H9 (cell line): Measurements from ENCODE around the gene PAOX. TPM values are rescaled to one million over a fixed set of nuclear protein-coding genes. Genes with fewer than 3 reads are reported as not detected.

ENCODE experiments used
- DNase-seq: peaks from one replicate; pipeline ENCODE4 v3.0.0-alpha.2; 2017
- H2AFZ ChIP-seq: one replicate; pipeline ENCODE4 v1.6.1; 2013; ENCODE audit warnings: mild to moderate bottlenecking, low read length, control low read depth, moderate library complexity
- H2AK5ac ChIP-seq: 2 replicates; pipeline ENCODE4 v1.6.1; 2013; ENCODE audit warnings: low read length, control low read depth, mixed read lengths; ENCODE audit not compliant: insufficient read length
- H2BK120ac ChIP-seq: one replicate; pipeline ENCODE4 v1.6.1; 2013; ENCODE audit warnings: low read depth, mild to moderate bottlenecking, low read length, control low read depth, inconsistent platforms; ENCODE audit not compliant: poor library complexity, severe bottlenecking
- H2BK12ac ChIP-seq: 2 replicates; pipeline ENCODE4 v1.6.1; 2013; ENCODE audit warnings: low read length, control low read depth, mixed read lengths, low read depth; ENCODE audit not compliant: insufficient read length
- H2BK15ac ChIP-seq: 2 replicates; pipeline ENCODE4 v1.6.1; 2013; ENCODE audit warnings: low read depth, low read length, control low read depth
- H2BK20ac ChIP-seq: one replicate; pipeline ENCODE4 v1.6.1; 2013; ENCODE audit warnings: low read depth, mild to moderate bottlenecking, low read length, control low read depth, inconsistent platforms; ENCODE audit not compliant: poor library complexity, severe bottlenecking
- H2BK5ac ChIP-seq: 2 replicates; pipeline ENCODE4 v1.6.1; 2013; ENCODE audit warnings: low read length, control low read depth, mixed read lengths; ENCODE audit not compliant: insufficient read length
- H3K14ac ChIP-seq: 2 replicates; pipeline ENCODE4 v1.6.1; 2013; ENCODE audit warnings: low read length, control low read depth; ENCODE audit not compliant: insufficient read depth
- H3K18ac ChIP-seq: 2 replicates; pipeline ENCODE4 v1.6.1; 2013; ENCODE audit warnings: low read depth, mild to moderate bottlenecking, mixed read lengths, low read length, control low read depth; ENCODE audit not compliant: insufficient read length
- H3K23ac ChIP-seq: 2 replicates; pipeline ENCODE4 v1.6.1; 2013; ENCODE audit warnings: low read length, control low read depth, mixed read lengths, low read depth; ENCODE audit not compliant: insufficient read length
- H3K23me2 ChIP-seq: 2 replicates; pipeline ENCODE4 v1.6.1; 2013; ENCODE audit warnings: low read depth, mild to moderate bottlenecking, mixed read lengths, low read length, control low read depth; ENCODE audit not compliant: insufficient read length, poor library complexity, severe bottlenecking
- H3K27ac ChIP-seq: 2 replicates; pipeline ENCODE4 v1.5.1; 2013; ENCODE audit warnings: low read length, control low read depth, mixed read lengths, low read depth; ENCODE audit not compliant: insufficient read length
- H3K27me3 ChIP-seq: 2 replicates; pipeline ENCODE4 v1.6.1; 2013; ENCODE audit warnings: low read length, control low read depth, inconsistent platforms; ENCODE audit not compliant: insufficient read depth
- H3K4ac ChIP-seq: 2 replicates; pipeline ENCODE4 v1.6.1; 2013; ENCODE audit warnings: low read depth, mild to moderate bottlenecking, control low read depth, inconsistent platforms, low read length, moderate library complexity
- H3K4me1 ChIP-seq: 2 replicates; pipeline ENCODE4 v1.6.1; 2013; ENCODE audit warnings: low read length, control low read depth, inconsistent platforms; ENCODE audit not compliant: insufficient read depth
- H3K4me2 ChIP-seq: 2 replicates; pipeline ENCODE4 v1.6.1; 2013; ENCODE audit warnings: low read length, control low read depth, mixed read lengths; ENCODE audit not compliant: insufficient read length, insufficient read depth
- H3K56ac ChIP-seq: 2 replicates; pipeline ENCODE4 v1.6.1; 2013; ENCODE audit warnings: low read depth, mild to moderate bottlenecking, mixed read lengths, low read length, control low read depth; ENCODE audit not compliant: insufficient read length
- H3K79me1 ChIP-seq: 2 replicates; pipeline ENCODE4 v1.6.1; 2013; ENCODE audit warnings: low read depth, mild to moderate bottlenecking, moderate library complexity, low read length, control low read depth, inconsistent platforms; ENCODE audit not compliant: insufficient read depth, poor library complexity, severe bottlenecking
- H3K79me2 ChIP-seq: 2 replicates; pipeline ENCODE4 v1.6.1; 2013; ENCODE audit warnings: low read length, control low read depth, inconsistent platforms; ENCODE audit not compliant: insufficient read depth
- H3K9ac ChIP-seq: 2 replicates; pipeline ENCODE4 v1.6.1; 2013; ENCODE audit warnings: low read length, control low read depth, mixed read lengths; ENCODE audit not compliant: insufficient read length; ENCODE audit errors: extremely low read depth
- H3K9me3 ChIP-seq: one replicate; pipeline ENCODE4 v1.6.1; 2013; ENCODE audit warnings: low read depth, low read length, inconsistent platforms; ENCODE audit not compliant: control insufficient read depth
- H3T11ph ChIP-seq: one replicate; pipeline ENCODE4 v1.6.1; 2013; ENCODE audit warnings: mild to moderate bottlenecking, low read length, control low read depth, inconsistent platforms
- H4K20me1 ChIP-seq: one replicate; pipeline ENCODE4 v1.6.1; 2013; ENCODE audit not compliant: control insufficient read depth, insufficient read length, insufficient read depth
- H4K5ac ChIP-seq: 2 replicates; pipeline ENCODE4 v1.6.1; 2013; ENCODE audit warnings: low read depth, mild to moderate bottlenecking, mixed read lengths, low read length, control low read depth; ENCODE audit not compliant: insufficient read length
- H4K8ac ChIP-seq: replicated peaks from 2 replicates; pipeline ENCODE4 v1.6.1; 2013; ENCODE audit warnings: low read length, control low read depth, mixed read lengths, low read depth; ENCODE audit not compliant: insufficient read length
- H4K91ac ChIP-seq: 2 replicates; pipeline ENCODE4 v1.6.1; 2013; ENCODE audit warnings: low read depth, mild to moderate bottlenecking, moderate library complexity, mixed read lengths, low read length, control low read depth; ENCODE audit not compliant: insufficient read length
- H3K27ac Mint-ChIP-seq, 3 experiments: 2 replicates in 2 of 3; 3 replicates in 1 of 3; pipeline ENCODE4 v1.8.0; 2020 to 2021; ENCODE audit warnings: mixed read lengths in 3 of 3, mild to moderate bottlenecking in 1 of 3, moderate library complexity in 1 of 3
- H3K27me3 Mint-ChIP-seq: 2 replicates; pipeline ENCODE4 v1.8.0; 2021; ENCODE audit warnings: low read depth, mild to moderate bottlenecking, moderate library complexity, mixed read lengths
- H3K36me3 Mint-ChIP-seq, 3 experiments: 2 replicates in 2 of 3; 3 replicates in 1 of 3; pipeline ENCODE4 v1.8.0; 2020 to 2021; ENCODE audit warnings: low read depth in 3 of 3, mixed read lengths in 3 of 3; ENCODE audit not compliant: insufficient read depth in 1 of 3
- H3K4me1 Mint-ChIP-seq, 2 experiments: 2 replicates each; pipeline ENCODE4 v1.8.0; 2020; ENCODE audit warnings: mixed read lengths in 2 of 2
- H3K4me3 Mint-ChIP-seq, 2 experiments: 2 replicates in 1 of 2; 3 replicates in 1 of 2; pipeline ENCODE4 v1.8.0; 2020 to 2021; ENCODE audit warnings: mild to moderate bottlenecking in 2 of 2, mixed read lengths in 2 of 2, moderate library complexity in 1 of 2
- H3K9me3 Mint-ChIP-seq, 2 experiments: 2 replicates in 1 of 2; 3 replicates in 1 of 2; pipeline ENCODE4 v1.8.0; 2020; ENCODE audit warnings: mild to moderate bottlenecking in 2 of 2, mixed read lengths in 2 of 2, moderate library complexity in 1 of 2
- WGBS: extraction: QIAGEN DNeasy Blood & Tissue Kit; methylation state at CpG from one replicate; pipeline ENCODE4 v1.1.7; 2013; ENCODE audit warnings: missing lambda C conversion rate, low lambda C conversion rate, mixed read lengths; ENCODE audit not compliant: insufficient read length; ENCODE audit errors: extremely low coverage; 5-methylcytosine and 5-hydroxymethylcytosine counted together
- total RNA-seq: library from RNA; stranded (reverse); gene quantifications from 2 replicates; pipeline ENCODE4 v1.2.1, GENCODE V29; 2021
- TF ChIP-seq, protein P1 (sequence below): fragments of 200-600 bp; sonication (generic); conservative IDR thresholded peaks from 3 replicates; pipeline ENCODE4 v1.8.0; 2021; ENCODE audit warnings: antibody characterized with exemption, mild to moderate bottlenecking

The PAOX gene
- total RNA-seq, 1 experiment from 2014 or later, result 5.6 TPM

DNA sequence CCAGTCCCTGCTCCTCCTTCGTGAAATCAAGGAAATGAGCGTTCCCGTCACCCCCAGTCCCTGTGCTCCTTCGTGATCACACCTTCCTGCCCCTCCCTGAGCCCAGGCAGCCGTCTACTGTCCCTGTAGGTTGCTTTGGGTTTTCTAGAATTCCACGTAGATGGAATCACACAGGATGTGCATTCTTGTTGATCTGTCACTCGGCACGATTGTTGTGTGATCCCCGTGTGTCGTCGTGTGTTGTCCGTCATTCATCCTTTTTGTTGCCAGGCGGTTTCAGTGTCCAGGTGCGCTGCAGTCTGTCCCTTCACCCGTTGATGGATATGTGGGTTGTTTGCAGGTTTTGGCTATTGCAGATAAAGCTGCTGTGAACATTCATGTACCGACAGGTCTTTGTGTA is 24.3 kb downstream of the PAOX start:
- Histone ChIP-seq H3K18ac (no peak overlapping the region), H3K56ac (no peak overlapping the region), H2AFZ (no peak overlapping the region), H3K9me3 (no peaks in the 10 kb centered on the region), H2BK5ac (no peak overlapping the region), H3K79me2 (peaks cover 3% of the 10 kb centered on the region; the same call in 1 of the 2 replicates), H3K4me2 (no peak overlapping the region), H3K23me2 (no peaks in the 10 kb centered on the region), H4K5ac (no peak overlapping the region), H3K79me1 (peaks cover 2% of the 10 kb centered on the region), H3K9ac (no peak overlapping the region), H3K4me1 (no peaks in the 10 kb centered on the region), H2BK120ac (no peak overlapping the region), H2AK5ac (no peak overlapping the region), H4K8ac (no peak overlapping the region), H3K4ac (no peak overlapping the region), H3K27ac (no peak overlapping the region), H3K14ac (no peak overlapping the region), H4K91ac (no peak overlapping the region), H3T11ph (no peak overlapping the region), H2BK15ac (no peak overlapping the region), H3K27me3 (no peaks in the 10 kb centered on the region), H3K23ac (no peak overlapping the region), H4K20me1 (no peaks in the 10 kb centered on the region), H2BK20ac (no peak overlapping the region), H2BK12ac (no peak overlapping the region)
- H3K4me3 Mint-ChIP-seq, result no peak overlapping the region
- DNase-seq, result no peak
- peaks cover 66 to 91% (median 85%) of the 10 kb centered on the region in 3 experiments; a peak in 6 of 7 replicates for H3K36me3 Mint-ChIP-seq
- TF ChIP-seq, protein P1, sequence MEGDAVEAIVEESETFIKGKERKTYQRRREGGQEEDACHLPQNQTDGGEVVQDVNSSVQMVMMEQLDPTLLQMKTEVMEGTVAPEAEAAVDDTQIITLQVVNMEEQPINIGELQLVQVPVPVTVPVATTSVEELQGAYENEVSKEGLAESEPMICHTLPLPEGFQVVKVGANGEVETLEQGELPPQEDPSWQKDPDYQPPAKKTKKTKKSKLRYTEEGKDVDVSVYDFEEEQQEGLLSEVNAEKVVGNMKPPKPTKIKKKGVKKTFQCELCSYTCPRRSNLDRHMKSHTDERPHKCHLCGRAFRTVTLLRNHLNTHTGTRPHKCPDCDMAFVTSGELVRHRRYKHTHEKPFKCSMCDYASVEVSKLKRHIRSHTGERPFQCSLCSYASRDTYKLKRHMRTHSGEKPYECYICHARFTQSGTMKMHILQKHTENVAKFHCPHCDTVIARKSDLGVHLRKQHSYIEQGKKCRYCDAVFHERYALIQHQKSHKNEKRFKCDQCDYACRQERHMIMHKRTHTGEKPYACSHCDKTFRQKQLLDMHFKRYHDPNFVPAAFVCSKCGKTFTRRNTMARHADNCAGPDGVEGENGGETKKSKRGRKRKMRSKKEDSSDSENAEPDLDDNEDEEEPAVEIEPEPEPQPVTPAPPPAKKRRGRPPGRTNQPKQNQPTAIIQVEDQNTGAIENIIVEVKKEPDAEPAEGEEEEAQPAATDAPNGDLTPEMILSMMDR, result no peak
- no peaks in the 10 kb centered on the region for H3K4me1 Mint-ChIP-seq
- H3K27ac Mint-ChIP-seq, result peak overlapping the region in 2 of 3 experiments; percentile 21 to 63; a peak in 1 of 7 replicates
- peaks cover 0 to under 1% of the 10 kb centered on the region in 2 experiments; a peak in 1 of 5 replicates for H3K9me3 Mint-ChIP-seq
- no peaks in the 10 kb centered on the region for H3K27me3 Mint-ChIP-seq
- no CpG with 5 or more reads among the region's 16 CpGs for WGBS
